ENCODE results near the gene MACROD2.

MACROD2 gene

GRCh38 chr20:14336686-14337085, 341.4 kb downstream of the MACROD2 start:
- DNase-seq (ENCODE audit: low read depth), result no peak

GRCh38 chr20:14337400-14338171, 342.3 kb downstream of the MACROD2 start, which contains the start of gene FLRT3:
Gene FLRT3 (minus strand): TSS chr20:14337612. CDS start chr20:14327506, 10,106 bp downstream.
- no peak for DNase-seq (ENCODE audit: low read depth)

- no peak for DNase-seq (ENCODE audit: low read depth)
Measured at GRCh38 chr20:14341801-14342200, 346.5 kb downstream of the MACROD2 start.

- DNase-seq (ENCODE audit: low read depth), result no peak
Measured at GRCh38 chr20:14342918-14343317, 347.6 kb downstream of the MACROD2 start.

- DNase-seq (ENCODE audit: low read depth), result no peak
Measured at GRCh38 chr20:14343491-14344065, 348.3 kb downstream of the MACROD2 start.

- DNase-seq (ENCODE audit: low read depth), result no peak
Measured at GRCh38 chr20:14344746-14345145, 349.4 kb downstream of the MACROD2 start.

- no peak for DNase-seq (ENCODE audit: low read depth)
Measured at GRCh38 chr20:14355791-14356190, 360.5 kb downstream of the MACROD2 start.

- DNase-seq (ENCODE audit: low read depth), result no peak
Measured at GRCh38 chr20:14360416-14360815, 365.1 kb downstream of the MACROD2 start.

- DNase-seq (ENCODE audit: low read depth), result no peak
Measured at GRCh38 chr20:14361509-14362345, 366.4 kb downstream of the MACROD2 start.

GRCh38 chr20:14374196-14374595, 378.9 kb downstream of the MACROD2 start:
- no peak for DNase-seq (ENCODE audit: low read depth)

GRCh38 chr20:14375416-14375985, 380.2 kb downstream of the MACROD2 start:
- no peak for DNase-seq (ENCODE audit: low read depth)

GRCh38 chr20:14378326-14378725, 383.0 kb downstream of the MACROD2 start:
- no peak for DNase-seq (ENCODE audit: low read depth)

GRCh38 chr20:14383335-14383734, 388.0 kb downstream of the MACROD2 start:
- no peak for DNase-seq (ENCODE audit: low read depth)

- no peak for DNase-seq (ENCODE audit: low read depth)
Measured at GRCh38 chr20:14384416-14385175, 389.3 kb downstream of the MACROD2 start.

- no peak for DNase-seq (ENCODE audit: low read depth)
Measured at GRCh38 chr20:14385176-14385740, 389.9 kb downstream of the MACROD2 start.

GRCh38 chr20:14386726-14387125, 391.4 kb downstream of the MACROD2 start:
- no peak for DNase-seq (ENCODE audit: low read depth)

GRCh38 chr20:14401479-14402138, 406.3 kb downstream of the MACROD2 start:
- no peak for DNase-seq (ENCODE audit: low read depth)

- no peak for DNase-seq (ENCODE audit: low read depth)
Measured at GRCh38 chr20:14404515-14404914, 409.2 kb downstream of the MACROD2 start.

GRCh38 chr20:14406495-14406894, 411.2 kb downstream of the MACROD2 start:
- DNase-seq (ENCODE audit: low read depth), result no peak

- no peak for DNase-seq (ENCODE audit: low read depth)
Measured at GRCh38 chr20:14407336-14407735, 412.0 kb downstream of the MACROD2 start.

Data from stimulated activated CD8-positive, alpha-beta memory T cell treated with anti-CD3 and anti-CD28 coated beads, Interleukin-15, amount 100 ng/mL, for 1 hour (primary cell).